Stimulated activated CD4-positive, alpha-beta T cell treated with anti-CD3 and anti-CD28 coated beads, Interleukin-4, amount 100 ng/mL, for 24 hours (primary cell): ENCODE results near the gene DENND1A.
"Not testable (repeated sequence)": the region's sequence is repeated elsewhere in the genome, so short reads cannot be mapped to it uniquely, and the experiment has no call there.

Source experiments
- DNase-seq: peaks from one replicate; pipeline ENCODE4 v3.0.0-alpha.2; 2020

DENND1A gene

GRCh38 chr9:123761905-123762605 is 167.9 kb downstream of the DENND1A start:
- no peak for DNase-seq

GRCh38 chr9:123757960-123758359 is 172.0 kb downstream of the DENND1A start:
- DNase-seq, result no peak

- no peak for DNase-seq
Observed at GRCh38 chr9:123757547-123757946, 172.4 kb downstream of the DENND1A start.

GRCh38 chr9:123756484-123757106 is 173.3 kb downstream of the DENND1A start:
- DNase-seq, result no peak

- no peak for DNase-seq
Observed at GRCh38 chr9:123753669-123754258, 176.2 kb downstream of the DENND1A start.

GRCh38 chr9:123753016-123753415 is 176.9 kb downstream of the DENND1A start:
- DNase-seq, result no peak

GRCh38 chr9:123749580-123750202 is 180.2 kb downstream of the DENND1A start:
- DNase-seq, result no peak

- no peak for DNase-seq
Observed at GRCh38 chr9:123746765-123747164, 183.2 kb downstream of the DENND1A start.

GRCh38 chr9:123745933-123746332 is 184.0 kb downstream of the DENND1A start:
- DNase-seq, result no peak

- DNase-seq, result no peak
Observed at GRCh38 chr9:123745451-123745850, 184.5 kb downstream of the DENND1A start.

GRCh38 chr9:123743737-123744136 is 186.2 kb downstream of the DENND1A start:
- DNase-seq, result no peak

GRCh38 chr9:123742009-123742767 is 187.7 kb downstream of the DENND1A start:
- DNase-seq, result no peak

GRCh38 chr9:123741214-123741613 is 188.7 kb downstream of the DENND1A start:
- DNase-seq, result no peak

- no peak for DNase-seq
Observed at GRCh38 chr9:123739902-123740301, 190.0 kb downstream of the DENND1A start.

- no peak for DNase-seq
Observed at GRCh38 chr9:123739387-123739786, 190.5 kb downstream of the DENND1A start.

- no peak for DNase-seq
Observed at GRCh38 chr9:123738648-123739047, 191.3 kb downstream of the DENND1A start.

- no peak for DNase-seq
Observed at GRCh38 chr9:123735376-123735775, 194.6 kb downstream of the DENND1A start.

- DNase-seq, result not testable (repeated sequence)
Observed at GRCh38 chr9:123728571-123728970, 201.4 kb downstream of the DENND1A start.

- DNase-seq, result no peak
Observed at GRCh38 chr9:123727332-123727731, 202.6 kb downstream of the DENND1A start.

- no peak for DNase-seq
Observed at GRCh38 chr9:123725389-123725788, 204.5 kb downstream of the DENND1A start.

GRCh38 chr9:123724211-123724796 is 205.6 kb downstream of the DENND1A start:
- no peak for DNase-seq

- DNase-seq, result no peak
Observed at GRCh38 chr9:123723135-123723875, 206.6 kb downstream of the DENND1A start.
